Activated T-cell treated with anti-CD3 and anti-CD28 coated beads, Interleukin-2, amount 50 U/mL, for 24 hours (primary cell): ENCODE measurements around the gene PRLH.
A peak's percentile ranks its signal among the peaks of the same experiment; 100 is the strongest.

Source experiments
- DNase-seq: peaks from one replicate; pipeline ENCODE4 v3.0.0-alpha.2; 2020
- H3K27ac Mint-ChIP-seq: 2 replicates; pipeline ENCODE4 v1.8.0; 2020; ENCODE audit warnings: mild to moderate bottlenecking, mixed read lengths
- H3K27me3 Mint-ChIP-seq: 2 replicates; pipeline ENCODE4 v1.8.0; 2020; ENCODE audit warnings: mixed read lengths
- H3K36me3 Mint-ChIP-seq: 2 replicates; pipeline ENCODE4 v1.8.0; 2020; ENCODE audit warnings: low read depth, mixed read lengths
- H3K4me1 Mint-ChIP-seq: 2 replicates; pipeline ENCODE4 v1.8.0; 2020; ENCODE audit warnings: low read depth, mixed read lengths
- H3K4me3 Mint-ChIP-seq: 2 replicates; pipeline ENCODE4 v1.8.0; 2020; ENCODE audit warnings: mild to moderate bottlenecking, moderate library complexity, mixed read lengths
- H3K9me3 Mint-ChIP-seq: 2 replicates; pipeline ENCODE4 v1.8.0; 2020; ENCODE audit warnings: mixed read lengths

The PRLH gene

GRCh38 chr2:237549216-237549615 is 17.2 kb upstream of the PRLH start:
- Mint-ChIP-seq H3K4me1 (no peaks in the 10 kb centered on the region), H3K9me3 (peaks cover 4% of the 10 kb centered on the region), H3K27ac (no peak overlapping the region), H3K27me3 (peaks cover 14% of the 10 kb centered on the region), H3K4me3 (no peak overlapping the region), H3K36me3 (no peaks in the 10 kb centered on the region)
- DNase-seq: no peak

GRCh38 chr2:237549643-237550415 is 16.5 kb upstream of the PRLH start:
- no peak for DNase-seq
- no peaks in the 10 kb centered on the region for H3K36me3 Mint-ChIP-seq

GRCh38 chr2:237551071-237551574 is 15.3 kb upstream of the PRLH start:
- Mint-ChIP-seq H3K27ac (no peak overlapping the region), H3K4me3 (no peak overlapping the region), H3K9me3 (peaks cover 8% of the 10 kb centered on the region), H3K4me1 (no peaks in the 10 kb centered on the region), H3K27me3 (peaks cover 16% of the 10 kb centered on the region), H3K36me3 (no peaks in the 10 kb centered on the region)
- no peak for DNase-seq

More at GRCh38 chr2:237549643-237550415, 16.5 kb upstream of the PRLH start:
- H3K4me3 Mint-ChIP-seq: no peak overlapping the region
- peaks cover 4% of the 10 kb centered on the region for H3K9me3 Mint-ChIP-seq
- H3K4me1 Mint-ChIP-seq: no peaks in the 10 kb centered on the region
- H3K27me3 Mint-ChIP-seq: peaks cover 14% of the 10 kb centered on the region
- H3K27ac Mint-ChIP-seq: no peak overlapping the region

- Mint-ChIP-seq H3K4me1 (peaks cover 9% of the 10 kb centered on the region), H3K27me3 (peaks cover 24% of the 10 kb centered on the region), H3K9me3 (peaks cover 11% of the 10 kb centered on the region), H3K36me3 (no peaks in the 10 kb centered on the region), H3K4me3 (no peak overlapping the region), H3K27ac (no peak overlapping the region)
- no peak for DNase-seq
Observed at GRCh38 chr2:237552908-237553307, 13.5 kb upstream of the PRLH start.

- H3K36me3 Mint-ChIP-seq: no peaks in the 10 kb centered on the region
Observed at GRCh38 chr2:237553948-237554347, 12.4 kb upstream of the PRLH start.

GRCh38 chr2:237555560-237555959 is 10.8 kb upstream of the PRLH start:
- H3K27me3 Mint-ChIP-seq: peaks cover 33% of the 10 kb centered on the region
- peaks cover 11% of the 10 kb centered on the region for H3K4me1 Mint-ChIP-seq
- H3K27ac Mint-ChIP-seq: no peak overlapping the region
- H3K36me3 Mint-ChIP-seq: no peaks in the 10 kb centered on the region
- no peak for DNase-seq
- H3K9me3 Mint-ChIP-seq: peaks cover 11% of the 10 kb centered on the region
- H3K4me3 Mint-ChIP-seq: no peak overlapping the region

More at GRCh38 chr2:237553948-237554347, 12.4 kb upstream of the PRLH start:
- H3K4me1 Mint-ChIP-seq: peaks cover 11% of the 10 kb centered on the region
- H3K27ac Mint-ChIP-seq: no peak overlapping the region
- peaks cover 28% of the 10 kb centered on the region for H3K27me3 Mint-ChIP-seq
- no peak for DNase-seq
- H3K9me3 Mint-ChIP-seq: peaks cover 11% of the 10 kb centered on the region
- H3K4me3 Mint-ChIP-seq: no peak overlapping the region

- Mint-ChIP-seq H3K4me3 (peak overlapping the region; percentile 2), H3K9me3 (peaks cover 11% of the 10 kb centered on the region), H3K27ac (peak overlapping the region; percentile 73), H3K4me1 (peaks cover 11% of the 10 kb centered on the region), H3K36me3 (no peaks in the 10 kb centered on the region), H3K27me3 (peaks cover 33% of the 10 kb centered on the region)
- DNase-seq: peak; percentile 51
Observed at GRCh38 chr2:237556773-237557632, 9.4 kb upstream of the PRLH start.

- Mint-ChIP-seq H3K9me3 (peaks cover 11% of the 10 kb centered on the region), H3K36me3 (no peaks in the 10 kb centered on the region), H3K27me3 (peaks cover 33% of the 10 kb centered on the region), H3K27ac (peak overlapping the region; percentile 38), H3K4me3 (peak overlapping the region; percentile 2), H3K4me1 (peaks cover 11% of the 10 kb centered on the region)
- peak; percentile 37 for DNase-seq
Observed at GRCh38 chr2:237557633-237558015, 8.8 kb upstream of the PRLH start.

- peaks cover 25% of the 10 kb centered on the region for H3K27me3 Mint-ChIP-seq
- peaks cover 7% of the 10 kb centered on the region for H3K9me3 Mint-ChIP-seq
- DNase-seq: no peak
- H3K36me3 Mint-ChIP-seq: no peaks in the 10 kb centered on the region
- no peak overlapping the region for H3K27ac Mint-ChIP-seq
- H3K4me1 Mint-ChIP-seq: peaks cover 11% of the 10 kb centered on the region
- no peak overlapping the region for H3K4me3 Mint-ChIP-seq
Observed at GRCh38 chr2:237558961-237559641, 7.3 kb upstream of the PRLH start.

- no peaks in the 10 kb centered on the region for H3K36me3 Mint-ChIP-seq
- peaks cover 2% of the 10 kb centered on the region for H3K9me3 Mint-ChIP-seq
- H3K4me3 Mint-ChIP-seq: no peak overlapping the region
- no peak for DNase-seq
- H3K4me1 Mint-ChIP-seq: peaks cover 11% of the 10 kb centered on the region
- H3K27ac Mint-ChIP-seq: no peak overlapping the region
- H3K27me3 Mint-ChIP-seq: peaks cover 21% of the 10 kb centered on the region
Observed at GRCh38 chr2:237561221-237561620, 5.2 kb upstream of the PRLH start.

GRCh38 chr2:237563816-237564215 is 2.6 kb upstream of the PRLH start:
- no peak overlapping the region for H3K4me3 Mint-ChIP-seq
- no peak for DNase-seq
- no peak overlapping the region for H3K27ac Mint-ChIP-seq
- no peaks in the 10 kb centered on the region for H3K36me3 Mint-ChIP-seq
- no peaks in the 10 kb centered on the region for H3K9me3 Mint-ChIP-seq
- peaks cover 12% of the 10 kb centered on the region for H3K27me3 Mint-ChIP-seq
- H3K4me1 Mint-ChIP-seq: no peaks in the 10 kb centered on the region

GRCh38 chr2:237564526-237565131 is 1.7 kb upstream of the PRLH start:
- peaks cover 7% of the 10 kb centered on the region for H3K27me3 Mint-ChIP-seq

GRCh38 chr2:237565974-237566373 is 400 bp upstream of the PRLH start:
- no peak overlapping the region for H3K27ac Mint-ChIP-seq

More at GRCh38 chr2:237564526-237565131, 1.7 kb upstream of the PRLH start:
- H3K36me3 Mint-ChIP-seq: no peaks in the 10 kb centered on the region
- no peak for DNase-seq
- no peak overlapping the region for H3K27ac Mint-ChIP-seq
- no peak overlapping the region for H3K4me3 Mint-ChIP-seq
- no peaks in the 10 kb centered on the region for H3K9me3 Mint-ChIP-seq
- H3K4me1 Mint-ChIP-seq: no peaks in the 10 kb centered on the region

More at GRCh38 chr2:237565974-237566373, 400 bp upstream of the PRLH start:
- Mint-ChIP-seq H3K4me1 (no peaks in the 10 kb centered on the region), H3K4me3 (no peak overlapping the region), H3K9me3 (no peaks in the 10 kb centered on the region), H3K36me3 (no peaks in the 10 kb centered on the region), H3K27me3 (peaks cover 4% of the 10 kb centered on the region)
- DNase-seq: no peak
